Hepatocyte (in vitro differentiated cells): Measurements from ENCODE around the gene STMN1. TPM values are rescaled to one million over a fixed set of nuclear protein-coding genes. Genes with fewer than 3 reads are reported as not detected.

ENCODE experiments used
- DNase-seq: peaks from one replicate; pipeline ENCODE4 v3.0.0-alpha.2; 2016; ENCODE audit warnings: low spot score
- H2AFZ ChIP-seq: fragments of 200-600 bp; sonication (generic); 2 replicates; pipeline ENCODE4 v1.6.0; 2016; ENCODE audit warnings: antibody characterized with exemption, mild to moderate bottlenecking
- H3K27ac ChIP-seq: fragments of 200-600 bp; sonication (generic); 2 replicates; pipeline ENCODE4 v1.5.1; 2016; ENCODE audit warnings: mild to moderate bottlenecking
- H3K27me3 ChIP-seq: fragments of 200-600 bp; sonication (generic); 2 replicates; pipeline ENCODE4 v1.6.1; 2016
- H3K36me3 ChIP-seq: fragments of 200-600 bp; sonication (generic); replicated peaks from 2 replicates; pipeline ENCODE4 v1.5.1; 2016; ENCODE audit warnings: low read depth; ENCODE audit not compliant: insufficient read depth
- H3K4me1 ChIP-seq: fragments of 200-600 bp; sonication (generic); 2 replicates; pipeline ENCODE4 v1.5.1; 2016; ENCODE audit warnings: mild to moderate bottlenecking, moderate library complexity; ENCODE audit not compliant: insufficient read depth
- H3K4me2 ChIP-seq: fragments of 200-600 bp; sonication (generic); 2 replicates; pipeline ENCODE4 v1.6.0; 2016
- H3K4me3 ChIP-seq: fragments of 200-600 bp; sonication (generic); 2 replicates; pipeline ENCODE4 v1.5.1; 2016; ENCODE audit warnings: mild to moderate bottlenecking
- H3K79me2 ChIP-seq: fragments of 200-600 bp; sonication (generic); 2 replicates; pipeline ENCODE4 v1.6.0; 2017; ENCODE audit warnings: mild to moderate bottlenecking
- H3K9me2 ChIP-seq: fragments of 200-600 bp; sonication (generic); replicated peaks from 2 replicates; pipeline ENCODE4 v1.6.0; 2017; ENCODE audit warnings: mild to moderate bottlenecking; ENCODE audit not compliant: insufficient read depth
- H3K9me3 ChIP-seq: fragments of 200-600 bp; sonication (generic); 2 replicates; pipeline ENCODE4 v1.5.1; 2016; ENCODE audit warnings: low read depth, mild to moderate bottlenecking
- H4K20me1 ChIP-seq: fragments of 200-600 bp; sonication (generic); 2 replicates; pipeline ENCODE4 v1.6.0; 2016; ENCODE audit warnings: mild to moderate bottlenecking; ENCODE audit not compliant: insufficient read depth, poor library complexity, severe bottlenecking
- EZH2 ChIP-seq: fragments of 200-600 bp; sonication (generic); IDR thresholded peaks from 2 replicates; pipeline ENCODE4 v1.6.1; 2016; ENCODE audit warnings: antibody characterized with exemption, mild to moderate bottlenecking, borderline replicate concordance
- EZH2phosphoT487 ChIP-seq: fragments of 200-600 bp; sonication (generic); IDR thresholded peaks from one replicate; pipeline ENCODE4 v1.6.1; 2018; ENCODE audit warnings: antibody characterized with exemption, mild to moderate bottlenecking, low read depth, moderate library complexity; ENCODE audit not compliant: unreplicated experiment, severe bottlenecking
- WGBS: methylation state at CpG from one replicate; pipeline ENCODE4 v1.1.6; 2016; ENCODE audit warnings: low lambda C conversion rate; ENCODE audit errors: missing lambda C conversion rate; 5-methylcytosine and 5-hydroxymethylcytosine counted together
- polyA plus RNA-seq: library from polyadenylated mRNA; unstranded; fragments of >200 nt; fragmentation: Nextera tagmentation; extraction: Ambion mirVana; gene quantifications from 2 replicates; pipeline ENCODE4 v1.2.1, GENCODE V29; 2016
- total RNA-seq: library from RNA; depleted of rRNA; stranded (reverse); fragments of >200 nt; gene quantifications from 2 replicates; pipeline ENCODE4 v1.2.3, GENCODE V29; 2014
- TF ChIP-seq, protein P1 (sequence below): fragments of 200-600 bp; sonication (generic); IDR thresholded peaks from 2 replicates; pipeline ENCODE4 v1.5.1; 2016; ENCODE audit warnings: antibody characterized with exemption, mild to moderate bottlenecking; ENCODE audit not compliant: poor library complexity

STMN1 gene
- total and polyA plus RNA-seq, 2 experiments from 2014 or later = 104 to 338 TPM

DNA sequence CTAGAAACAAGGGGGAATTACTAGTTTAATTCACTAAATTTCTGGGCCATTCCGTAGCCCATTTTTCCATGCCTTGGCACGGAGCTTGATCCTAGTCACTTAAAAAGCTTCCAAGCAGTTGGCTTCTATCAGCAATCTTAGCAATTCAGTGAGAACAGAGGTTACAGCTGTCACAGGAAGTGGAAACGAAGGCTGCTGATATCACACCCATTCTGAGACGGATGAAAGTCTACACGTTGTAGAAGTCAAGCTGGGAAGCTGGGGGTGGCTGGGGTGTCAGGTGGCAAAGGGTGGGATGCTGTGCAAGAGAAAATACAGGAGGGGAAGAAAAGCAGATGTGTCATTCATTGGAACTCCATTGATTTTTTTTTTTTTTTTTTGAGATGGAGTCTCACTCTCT, 11.8 kb upstream of the STMN1 start:
- no peak for DNase-seq
- no peaks in the 10 kb centered on the region for H4K20me1 ChIP-seq
- WGBS = 52% methylated on average over 5 of the region's 5 CpGs
- H3K4me2 ChIP-seq = no peak overlapping the region
- no peaks in the 10 kb centered on the region for H3K9me2 ChIP-seq
- no peak overlapping the region for H2AFZ ChIP-seq
- no peaks in the 10 kb centered on the region for H3K9me3 ChIP-seq
- no peaks in the 10 kb centered on the region for H3K4me1 ChIP-seq
- H3K4me3 ChIP-seq = no peak overlapping the region
- no peak overlapping the region for H3K27ac ChIP-seq
- no peaks in the 10 kb centered on the region for H3K27me3 ChIP-seq
- no peaks in the 10 kb centered on the region for H3K79me2 ChIP-seq
- no peaks in the 10 kb centered on the region for H3K36me3 ChIP-seq
- TF ChIP-seq EZH2phosphoT487 = no peak

GRCh38 chr1:25916460-25916859, 10.2 kb upstream of the STMN1 start:
- H3K4me1 ChIP-seq = no peaks in the 10 kb centered on the region
- H3K79me2 ChIP-seq = no peaks in the 10 kb centered on the region
- no peak overlapping the region for H3K4me3 ChIP-seq
- TF ChIP-seq EZH2 (no peak), EZH2phosphoT487 (no peak)
- TF ChIP-seq, protein P1, sequence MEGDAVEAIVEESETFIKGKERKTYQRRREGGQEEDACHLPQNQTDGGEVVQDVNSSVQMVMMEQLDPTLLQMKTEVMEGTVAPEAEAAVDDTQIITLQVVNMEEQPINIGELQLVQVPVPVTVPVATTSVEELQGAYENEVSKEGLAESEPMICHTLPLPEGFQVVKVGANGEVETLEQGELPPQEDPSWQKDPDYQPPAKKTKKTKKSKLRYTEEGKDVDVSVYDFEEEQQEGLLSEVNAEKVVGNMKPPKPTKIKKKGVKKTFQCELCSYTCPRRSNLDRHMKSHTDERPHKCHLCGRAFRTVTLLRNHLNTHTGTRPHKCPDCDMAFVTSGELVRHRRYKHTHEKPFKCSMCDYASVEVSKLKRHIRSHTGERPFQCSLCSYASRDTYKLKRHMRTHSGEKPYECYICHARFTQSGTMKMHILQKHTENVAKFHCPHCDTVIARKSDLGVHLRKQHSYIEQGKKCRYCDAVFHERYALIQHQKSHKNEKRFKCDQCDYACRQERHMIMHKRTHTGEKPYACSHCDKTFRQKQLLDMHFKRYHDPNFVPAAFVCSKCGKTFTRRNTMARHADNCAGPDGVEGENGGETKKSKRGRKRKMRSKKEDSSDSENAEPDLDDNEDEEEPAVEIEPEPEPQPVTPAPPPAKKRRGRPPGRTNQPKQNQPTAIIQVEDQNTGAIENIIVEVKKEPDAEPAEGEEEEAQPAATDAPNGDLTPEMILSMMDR = no peak
- H3K4me2 ChIP-seq = no peak overlapping the region
- DNase-seq = no peak
- H3K36me3 ChIP-seq = no peaks in the 10 kb centered on the region
- no peaks in the 10 kb centered on the region for H3K9me2 ChIP-seq
- no peaks in the 10 kb centered on the region for H4K20me1 ChIP-seq
- 91% methylated on average over 2 of the region's 2 CpGs for WGBS
- no peaks in the 10 kb centered on the region for H3K27me3 ChIP-seq
- H2AFZ ChIP-seq = no peak overlapping the region
- H3K9me3 ChIP-seq = no peaks in the 10 kb centered on the region
- no peak overlapping the region for H3K27ac ChIP-seq

GRCh38 chr1:25914074-25914995, 8.1 kb upstream of the STMN1 start:
- TF ChIP-seq, protein P1 = no peak
- Histone ChIP-seq H3K9me2 (no peaks in the 10 kb centered on the region), H3K27ac (no peak overlapping the region), H3K27me3 (no peaks in the 10 kb centered on the region), H3K4me3 (no peak overlapping the region), H3K36me3 (no peaks in the 10 kb centered on the region), H2AFZ (no peak overlapping the region), H4K20me1 (no peaks in the 10 kb centered on the region), H3K9me3 (no peaks in the 10 kb centered on the region), H3K4me2 (no peak overlapping the region), H3K79me2 (no peaks in the 10 kb centered on the region), H3K4me1 (no peaks in the 10 kb centered on the region)
- no peak for DNase-seq
- 80% methylated on average over 3 of the region's 3 CpGs for WGBS

- no peak overlapping the region for H3K4me2 ChIP-seq
- no peaks in the 10 kb centered on the region for H3K36me3 ChIP-seq
- no peaks in the 10 kb centered on the region for H3K79me2 ChIP-seq
- no peak overlapping the region for H3K4me3 ChIP-seq
- no peak overlapping the region for H2AFZ ChIP-seq
- no peaks in the 10 kb centered on the region for H3K27me3 ChIP-seq
- no peaks in the 10 kb centered on the region for H4K20me1 ChIP-seq
- no peaks in the 10 kb centered on the region for H3K4me1 ChIP-seq
- no peaks in the 10 kb centered on the region for H3K9me3 ChIP-seq
- TF ChIP-seq EZH2phosphoT487 = no peak
- no peak for TF ChIP-seq EZH2
- TF ChIP-seq, protein P1 = no peak
- H3K9me2 ChIP-seq = no peaks in the 10 kb centered on the region
- no peak overlapping the region for H3K27ac ChIP-seq
- no peak for DNase-seq
These were observed 7.0 kb upstream of the STMN1 start for GRCh38 chr1:25913206-25913605.
